Fibroblast of lung (primary cell): ENCODE measurements around the gene CTDSPL. TPM values are rescaled to one million over a fixed set of nuclear protein-coding genes. Genes with fewer than 3 reads are reported as not detected.
"Not testable (repeated sequence)": the region's sequence is repeated elsewhere in the genome, so short reads cannot be mapped to it uniquely, and the experiment has no call there.

Source experiments
- DNase-seq, 2 donors: peaks; one replicate each; pipeline versions ENCODE4 v3.0.0 to v3.0.0-alpha.2; 2010; ENCODE audit warnings: low read depth in 2 of 2
- H2AFZ ChIP-seq: 2 replicates; pipeline ENCODE4 v1.5.1; 2012; ENCODE audit warnings: low read length, control low read depth, inconsistent platforms
- H3K27ac ChIP-seq: 2 replicates; pipeline ENCODE4 v1.5.1; 2011; ENCODE audit warnings: low read length, control low read depth; ENCODE audit not compliant: insufficient read depth
- H3K27me3 ChIP-seq: 2 replicates; pipeline ENCODE4 v1.5.1; 2011; ENCODE audit warnings: mild to moderate bottlenecking, low read length; ENCODE audit not compliant: control insufficient read depth, insufficient read depth
- H3K36me3 ChIP-seq: 2 replicates; pipeline ENCODE4 v1.5.1; 2011; ENCODE audit warnings: low read length; ENCODE audit not compliant: control insufficient read depth, insufficient read depth
- H3K4me1 ChIP-seq: 2 replicates; pipeline ENCODE4 v1.5.1; 2011; ENCODE audit warnings: low read length; ENCODE audit not compliant: control insufficient read depth, insufficient read depth; ENCODE audit errors: extremely low read depth
- H3K4me2 ChIP-seq: 2 replicates; pipeline ENCODE4 v1.5.1; 2011; ENCODE audit warnings: low read length, control low read depth; ENCODE audit not compliant: insufficient read depth; ENCODE audit errors: extremely low read depth
- H3K4me3 ChIP-seq, 4 experiments: fragments of 200-600 bp in 1 of 4; sonication (generic) in 1 of 4; replicated peaks in 1 of 4; 2 replicates each; pipeline ENCODE4 v1.5.1; 2011 to 2016; ENCODE audit warnings: low read length in 4 of 4, low read depth in 3 of 4, mild to moderate bottlenecking in 3 of 4, control low read depth in 2 of 4, inconsistent platforms in 1 of 4, mixed read lengths in 1 of 4; ENCODE audit not compliant: insufficient read depth in 1 of 4; ENCODE audit errors: control extremely low read depth in 1 of 4
- H3K79me2 ChIP-seq: 2 replicates; pipeline ENCODE4 v1.5.1; 2012; ENCODE audit warnings: mild to moderate bottlenecking, low read length, inconsistent platforms; ENCODE audit not compliant: control insufficient read depth, insufficient read depth
- H3K9ac ChIP-seq: 2 replicates; pipeline ENCODE4 v1.5.1; 2011; ENCODE audit warnings: mild to moderate bottlenecking, low read length, control low read depth; ENCODE audit not compliant: insufficient read depth
- H3K9me3 ChIP-seq: 2 replicates; pipeline ENCODE4 v1.5.1; 2012; ENCODE audit warnings: low read depth, low read length; ENCODE audit not compliant: control insufficient read depth, insufficient read depth
- H4K20me1 ChIP-seq: 2 replicates; pipeline ENCODE4 v1.5.1; 2011; ENCODE audit warnings: low read length; ENCODE audit not compliant: control insufficient read depth, insufficient read depth; ENCODE audit errors: extremely low read depth
- CTCF ChIP-seq, 2 donors: IDR thresholded peaks in 1 of 2; conservative IDR thresholded peaks in 1 of 2; 1 replicate in 1 of 2; 2 replicates in 1 of 2; pipeline ENCODE4 v1.5.1; 2011 to 2012; ENCODE audit warnings: low read length in 2 of 2, control low read depth in 1 of 2, inconsistent platforms in 1 of 2, low read depth in 1 of 2, mild to moderate bottlenecking in 1 of 2
- EZH2 ChIP-seq: IDR thresholded peaks from 2 replicates; pipeline ENCODE4 v1.5.1; 2012; ENCODE audit warnings: low read length, control low read depth, mild to moderate bottlenecking; ENCODE audit errors: missing control alignments
- polyA plus RNA-seq, 2 donors: library from polyadenylated mRNA; depleted of rRNA in 1 of 2; stranded (reverse) in 1 of 2; unstranded in 1 of 2; fragments of >200 nt; gene quantifications; 2 replicates each; pipeline ENCODE4 v1.2.1, GENCODE V29; 2011 to 2012; ENCODE audit warnings: missing spikeins in 1 of 2
- total RNA-seq: library from RNA; depleted of rRNA; stranded (reverse); fragments of >200 nt; gene quantifications from 2 replicates; pipeline ENCODE4 v1.2.1, GENCODE V29; 2014

Gene CTDSPL
- total and polyA plus RNA-seq, 2 donors (not counting 1 experiment from before 2014, with no cell fraction given): 34.0 to 51.5 TPM

- DNase-seq: no peak
- Histone ChIP-seq H3K27me3 (no peaks in the 10 kb centered on the region), H3K27ac (no peak overlapping the region)
These were observed 126.1 kb downstream of the CTDSPL start for GRCh38 chr3:37987751-37988179.

GRCh38 chr3:37988376-37988775 lies 126.7 kb downstream of the CTDSPL start:
- not testable (repeated sequence) for H4K20me1 ChIP-seq, H3K27me3 ChIP-seq, H3K9ac ChIP-seq, H3K27ac ChIP-seq, H3K4me3 ChIP-seq, H3K9me3 ChIP-seq, DNase-seq, H3K4me1 ChIP-seq, H3K36me3 ChIP-seq, H2AFZ ChIP-seq, H3K79me2 ChIP-seq, H3K4me2 ChIP-seq

More at GRCh38 chr3:37987751-37988179, 126.1 kb downstream of the CTDSPL start:
- Histone ChIP-seq H3K4me1 (no peaks in the 10 kb centered on the region), H3K4me2 (no peak overlapping the region), H3K79me2 (no peaks in the 10 kb centered on the region), H3K9ac (no peak overlapping the region), H2AFZ (no peak overlapping the region), H3K36me3 (no peaks in the 10 kb centered on the region), H3K4me3 (no peak overlapping the region), H4K20me1 (no peaks in the 10 kb centered on the region), H3K9me3 (no peaks in the 10 kb centered on the region)
- no peak for TF ChIP-seq EZH2
- TF ChIP-seq CTCF (conservative IDR thresholded peaks at IDR 0.05 in 1 of 2, IDR thresholded peaks at IDR 0.05 in 1 of 2; ENCODE audit: low read depth in 1 of 2, low read length in 2 of 2): no peak

DNA sequence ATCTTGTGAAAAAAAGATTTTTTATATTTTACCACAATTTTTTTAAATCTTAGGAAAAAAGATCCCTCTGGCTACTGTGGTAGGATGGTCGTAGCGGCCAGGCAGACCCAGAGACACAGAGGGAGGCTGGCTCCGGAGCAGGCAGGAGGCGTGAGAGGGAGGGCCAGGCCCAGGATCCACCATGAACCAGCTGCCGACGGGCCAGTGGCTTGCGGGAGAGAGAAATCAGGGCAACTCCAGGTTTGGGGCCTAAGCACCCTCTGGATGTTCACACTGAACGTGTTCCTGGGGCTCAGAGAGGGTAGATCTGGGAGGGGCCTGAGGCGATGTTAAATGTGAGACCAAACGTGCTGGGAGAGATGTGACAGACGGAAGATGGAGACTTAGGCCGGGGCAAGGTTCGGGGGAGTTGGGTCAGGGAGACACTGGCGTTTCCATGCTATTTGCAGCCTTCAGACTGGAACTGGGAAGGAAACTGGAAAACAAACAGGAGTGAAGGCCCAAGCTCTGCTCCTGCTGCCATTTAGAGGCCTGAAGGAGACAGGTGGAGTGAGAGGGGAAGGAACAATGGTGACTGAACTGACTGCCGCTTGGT lies 127.3 kb downstream of the CTDSPL start:
- Histone ChIP-seq H4K20me1 (no peaks in the 10 kb centered on the region), H3K27ac (no peak overlapping the region), H3K4me1 (peaks cover 2% of the 10 kb centered on the region), H3K9me3 (no peaks in the 10 kb centered on the region), H2AFZ (no peak overlapping the region), H3K36me3 (no peaks in the 10 kb centered on the region), H3K4me3 (no peak overlapping the region), H3K79me2 (no peaks in the 10 kb centered on the region), H3K9ac (no peak overlapping the region), H3K4me2 (no peak overlapping the region), H3K27me3 (no peaks in the 10 kb centered on the region)
- TF ChIP-seq EZH2 (no peak), CTCF (conservative IDR thresholded peaks at IDR 0.05 in 1 of 2, IDR thresholded peaks at IDR 0.05 in 1 of 2; ENCODE audit: low read depth in 1 of 2, low read length in 2 of 2) (no peak)
- DNase-seq: no peak
